ENCODE results near the gene PXN.
"Not testable (repeated sequence)": the region's sequence is repeated elsewhere in the genome, so short reads cannot be mapped to it uniquely, and the experiment has no call there.

The PXN gene

DNA sequence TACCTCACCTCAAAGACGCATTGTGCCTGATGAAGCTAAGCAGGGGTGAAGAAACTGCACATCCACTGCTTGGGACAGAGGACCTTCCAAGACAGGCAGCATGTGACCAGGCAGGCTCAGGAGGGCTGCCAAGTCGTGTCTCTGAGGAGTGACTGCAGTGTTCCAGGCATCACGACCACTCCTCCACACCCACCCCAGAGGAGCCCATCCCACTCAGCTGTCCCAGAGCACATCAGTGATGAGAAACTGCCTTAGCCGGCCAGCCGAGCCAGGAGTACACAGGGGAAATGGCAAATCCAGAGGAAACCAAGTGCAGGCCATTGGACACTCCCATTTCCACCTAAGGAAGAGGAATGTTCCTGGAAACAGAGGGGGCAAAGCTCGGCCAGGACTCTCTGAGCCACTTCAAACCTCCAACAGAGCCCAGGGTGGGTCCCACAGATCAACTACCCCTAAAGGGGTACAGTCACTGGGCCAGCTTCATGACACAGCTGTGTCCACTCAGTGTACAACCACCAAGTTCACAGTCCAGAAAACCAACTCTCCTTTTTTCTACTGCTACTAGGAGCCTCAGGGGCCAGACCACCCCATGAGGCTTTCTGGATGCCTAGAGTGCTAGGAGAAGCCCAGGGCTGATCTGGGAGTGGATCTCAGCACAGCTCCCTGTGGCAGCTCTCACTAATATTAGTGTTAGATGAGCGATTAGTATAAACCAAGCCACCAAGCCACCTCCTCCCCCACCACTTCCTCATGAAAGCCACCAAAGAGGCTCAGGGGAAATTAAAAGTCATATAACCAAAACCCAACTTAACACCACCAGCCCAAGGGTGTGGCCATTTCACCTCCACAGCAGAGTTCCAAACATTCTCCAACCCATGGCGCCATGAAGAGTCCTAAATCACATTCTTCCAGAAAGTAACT is 15.4 kb downstream of the PXN start:
- Histone ChIP-seq H3K4me3 (ENCODE audit: insufficient read depth, low read depth, low read length) (no peak overlapping the region), H3K27me3 (ENCODE audit: control insufficient read depth, insufficient read depth, low read length, poor library complexity, severe bottlenecking) (no peaks in the 10 kb centered on the region), H3K9me3 (ENCODE audit: control insufficient read depth, low read length) (no peaks in the 10 kb centered on the region), H3K36me3 (ENCODE audit: control insufficient read depth, insufficient read depth, low read length) (no peaks in the 10 kb centered on the region), H3K4me1 (ENCODE audit: control insufficient read depth, insufficient read depth, low read length) (peaks cover 3% of the 10 kb centered on the region), H3K27ac (ENCODE audit: insufficient read depth, low read depth, low read length, poor library complexity, severe bottlenecking) (no peak overlapping the region)
- WGBS, 2 experiments = 85 to 88% methylated on average over 8 of the region's 8 CpGs

DNA sequence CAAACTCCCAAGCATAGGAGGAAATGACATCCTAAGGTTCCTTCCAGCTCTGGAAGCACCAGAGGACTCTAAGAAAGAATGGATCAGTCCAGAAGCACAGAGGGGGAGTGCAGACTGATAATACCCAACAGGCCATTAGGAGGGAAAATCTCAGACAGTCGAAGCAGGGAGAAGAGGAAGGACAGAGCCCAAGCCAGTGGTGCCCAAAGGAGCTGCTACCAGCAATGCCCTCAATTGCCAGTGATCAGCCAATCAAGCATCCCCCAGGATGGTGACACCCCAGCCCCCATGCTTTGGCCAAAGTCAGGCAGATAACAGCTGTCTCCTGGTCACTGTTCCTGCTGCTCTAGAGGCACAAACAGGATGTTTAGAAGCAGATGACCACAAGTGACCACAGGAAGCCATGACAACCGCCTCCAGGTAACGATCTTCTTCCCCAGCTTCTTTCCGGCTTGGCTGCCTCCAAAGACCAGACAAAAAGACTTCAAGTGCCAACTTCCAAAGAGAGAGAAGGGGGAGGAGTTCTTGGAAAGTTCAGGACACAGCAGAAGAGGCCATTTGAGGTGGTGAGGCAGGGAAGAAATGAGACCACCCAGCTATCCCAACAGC is 16.2 kb downstream of the PXN start:
- Histone ChIP-seq H3K27ac (ENCODE audit: insufficient read depth, low read depth, low read length, poor library complexity, severe bottlenecking) (no peak overlapping the region), H3K4me3 (ENCODE audit: insufficient read depth, low read depth, low read length) (no peak overlapping the region), H3K4me1 (ENCODE audit: control insufficient read depth, insufficient read depth, low read length) (peaks cover 7% of the 10 kb centered on the region), H3K27me3 (ENCODE audit: control insufficient read depth, insufficient read depth, low read length, poor library complexity, severe bottlenecking) (no peaks in the 10 kb centered on the region), H3K36me3 (ENCODE audit: control insufficient read depth, insufficient read depth, low read length) (no peaks in the 10 kb centered on the region), H3K9me3 (ENCODE audit: control insufficient read depth, low read length) (no peaks in the 10 kb centered on the region)
- WGBS, 2 experiments = 96 to 98% methylated on average over 4 of the region's 4 CpGs

DNA sequence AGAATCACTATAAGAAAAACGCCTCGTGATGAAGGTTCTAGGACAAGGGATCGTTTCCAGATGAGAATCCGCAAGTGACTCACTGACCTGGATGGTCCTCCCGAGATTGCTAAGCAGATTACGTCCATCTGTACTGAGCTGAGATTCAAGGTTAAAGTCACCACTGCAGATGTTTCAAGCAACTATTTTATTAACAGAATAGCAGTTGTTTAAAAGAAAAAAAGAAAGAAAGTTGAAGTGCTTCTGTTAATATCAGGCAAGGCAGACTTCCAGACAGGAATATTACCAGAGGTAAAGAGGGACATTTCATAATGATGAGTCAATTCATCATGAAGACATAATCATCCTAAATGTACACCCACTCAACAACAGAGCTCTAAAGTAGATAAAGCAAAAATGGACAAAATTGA is 17.9 kb downstream of the PXN start:
- Histone ChIP-seq H3K4me3 (ENCODE audit: insufficient read depth, low read depth, low read length) (no peak overlapping the region), H3K4me1 (ENCODE audit: control insufficient read depth, insufficient read depth, low read length) (peaks cover 7% of the 10 kb centered on the region), H3K27ac (ENCODE audit: insufficient read depth, low read depth, low read length, poor library complexity, severe bottlenecking) (no peak overlapping the region), H3K27me3 (ENCODE audit: control insufficient read depth, insufficient read depth, low read length, poor library complexity, severe bottlenecking) (no peaks in the 10 kb centered on the region), H3K36me3 (ENCODE audit: control insufficient read depth, insufficient read depth, low read length) (no peaks in the 10 kb centered on the region), H3K9me3 (ENCODE audit: control insufficient read depth, low read length) (no peaks in the 10 kb centered on the region)
- WGBS, 2 experiments = 94 to 96% methylated on average over 6 of the region's 6 CpGs

GRCh38 chr12:120247183-120247582 is 18.3 kb downstream of the PXN start:
- Histone ChIP-seq H3K9me3 (ENCODE audit: control insufficient read depth, low read length) (no peaks in the 10 kb centered on the region), H3K27ac (ENCODE audit: insufficient read depth, low read depth, low read length, poor library complexity, severe bottlenecking) (no peak overlapping the region), H3K36me3 (ENCODE audit: control insufficient read depth, insufficient read depth, low read length) (no peaks in the 10 kb centered on the region), H3K4me3 (ENCODE audit: insufficient read depth, low read depth, low read length) (no peak overlapping the region), H3K27me3 (ENCODE audit: control insufficient read depth, insufficient read depth, low read length, poor library complexity, severe bottlenecking) (no peaks in the 10 kb centered on the region), H3K4me1 (ENCODE audit: control insufficient read depth, insufficient read depth, low read length) (peaks cover 7% of the 10 kb centered on the region)
- 95 to 96% methylated on average over 3 of the region's 3 CpGs for WGBS, 2 experiments

GRCh38 chr12:120246705-120247104 is 18.8 kb downstream of the PXN start:
- not testable (repeated sequence) for H3K4me1 ChIP-seq (ENCODE audit: control insufficient read depth, insufficient read depth, low read length); H3K4me3 ChIP-seq (ENCODE audit: insufficient read depth, low read depth, low read length); H3K9me3 ChIP-seq (ENCODE audit: control insufficient read depth, low read length); H3K27me3 ChIP-seq (ENCODE audit: control insufficient read depth, insufficient read depth, low read length, poor library complexity, severe bottlenecking); H3K36me3 ChIP-seq (ENCODE audit: control insufficient read depth, insufficient read depth, low read length); H3K27ac ChIP-seq (ENCODE audit: insufficient read depth, low read depth, low read length, poor library complexity, severe bottlenecking)
- WGBS, 2 experiments = 93 to 95% methylated on average over 5 of the region's 5 CpGs

- Histone ChIP-seq H3K27me3 (ENCODE audit: control insufficient read depth, insufficient read depth, low read length, poor library complexity, severe bottlenecking) (no peaks in the 10 kb centered on the region), H3K36me3 (ENCODE audit: control insufficient read depth, insufficient read depth, low read length) (no peaks in the 10 kb centered on the region), H3K9me3 (ENCODE audit: control insufficient read depth, low read length) (no peaks in the 10 kb centered on the region), H3K4me3 (ENCODE audit: insufficient read depth, low read depth, low read length) (no peak overlapping the region), H3K4me1 (ENCODE audit: control insufficient read depth, insufficient read depth, low read length) (peaks cover 7% of the 10 kb centered on the region), H3K27ac (ENCODE audit: insufficient read depth, low read depth, low read length, poor library complexity, severe bottlenecking) (no peak overlapping the region)
- 72 to 75% methylated on average over 8 of the region's 8 CpGs for WGBS, 2 experiments
These were observed 22.4 kb downstream of the PXN start for GRCh38 chr12:120242971-120243699.

GRCh38 chr12:120242275-120242799 is 23.2 kb downstream of the PXN start:
- H3K4me1 ChIP-seq (ENCODE audit: control insufficient read depth, insufficient read depth, low read length) = peaks cover 7% of the 10 kb centered on the region
- no peak overlapping the region for H3K27ac ChIP-seq (ENCODE audit: insufficient read depth, low read depth, low read length, poor library complexity, severe bottlenecking)

GRCh38 chr12:120241561-120242274 is 23.8 kb downstream of the PXN start:
- Histone ChIP-seq H3K27ac (ENCODE audit: insufficient read depth, low read depth, low read length, poor library complexity, severe bottlenecking) (no peak overlapping the region), H3K27me3 (ENCODE audit: control insufficient read depth, insufficient read depth, low read length, poor library complexity, severe bottlenecking) (no peaks in the 10 kb centered on the region)
- WGBS, 2 experiments = 80% methylated on average over 9 of the region's 9 CpGs

More at GRCh38 chr12:120242275-120242799, 23.2 kb downstream of the PXN start:
- WGBS, 2 experiments = 85 to 86% methylated on average over 9 of the region's 9 CpGs
- Histone ChIP-seq H3K4me3 (ENCODE audit: insufficient read depth, low read depth, low read length) (no peak overlapping the region), H3K9me3 (ENCODE audit: control insufficient read depth, low read length) (no peaks in the 10 kb centered on the region), H3K36me3 (ENCODE audit: control insufficient read depth, insufficient read depth, low read length) (no peaks in the 10 kb centered on the region), H3K27me3 (ENCODE audit: control insufficient read depth, insufficient read depth, low read length, poor library complexity, severe bottlenecking) (no peaks in the 10 kb centered on the region)

DNA sequence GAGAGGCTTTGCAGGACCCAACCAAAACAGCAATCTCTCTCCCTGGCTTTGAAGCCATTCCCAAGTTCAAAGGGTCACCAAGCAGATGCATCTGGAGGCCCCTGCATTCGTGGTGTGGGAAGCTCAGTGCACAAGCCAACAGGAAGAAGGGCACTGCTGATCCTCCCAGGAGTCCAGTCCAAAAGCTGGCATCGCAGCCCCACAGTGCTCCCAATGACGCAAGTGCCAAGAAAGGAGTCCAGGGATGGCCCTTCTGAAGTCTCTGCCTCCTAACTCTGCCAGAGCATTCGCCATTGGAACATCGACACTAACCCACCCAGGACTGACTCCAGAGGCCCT is 25.1 kb downstream of the PXN start:
- no peaks in the 10 kb centered on the region for H3K36me3 ChIP-seq (ENCODE audit: control insufficient read depth, insufficient read depth, low read length)
- H3K4me1 ChIP-seq (ENCODE audit: control insufficient read depth, insufficient read depth, low read length) = peaks cover 7% of the 10 kb centered on the region
- H3K4me3 ChIP-seq (ENCODE audit: insufficient read depth, low read depth, low read length) = no peak overlapping the region
- 93 to 94% methylated on average over 5 of the region's 5 CpGs for WGBS, 2 experiments
- no peaks in the 10 kb centered on the region for H3K27me3 ChIP-seq (ENCODE audit: control insufficient read depth, insufficient read depth, low read length, poor library complexity, severe bottlenecking)
- H3K9me3 ChIP-seq (ENCODE audit: control insufficient read depth, low read length) = no peaks in the 10 kb centered on the region
- no peak overlapping the region for H3K27ac ChIP-seq (ENCODE audit: insufficient read depth, low read depth, low read length, poor library complexity, severe bottlenecking)

More at GRCh38 chr12:120241561-120242274, 23.8 kb downstream of the PXN start:
- Histone ChIP-seq H3K4me1 (ENCODE audit: control insufficient read depth, insufficient read depth, low read length) (peaks cover 7% of the 10 kb centered on the region), H3K36me3 (ENCODE audit: control insufficient read depth, insufficient read depth, low read length) (no peaks in the 10 kb centered on the region), H3K9me3 (ENCODE audit: control insufficient read depth, low read length) (no peaks in the 10 kb centered on the region), H3K4me3 (ENCODE audit: insufficient read depth, low read depth, low read length) (no peak overlapping the region)

All from ectodermal cell (in vitro differentiated cells).